LNCaP clone FGC (cell line): ENCODE data around the gene TRAF1.

ENCODE experiments used
- DNase-seq: peaks from one replicate; pipeline ENCODE4 v3.0.0-alpha.2; 2011; ENCODE audit warnings: low read depth
- H3K4me3 ChIP-seq: 2 replicates; pipeline ENCODE4 v1.5.1; 2011; ENCODE audit warnings: mild to moderate bottlenecking, low read depth, low read length, control low read depth
- TF ChIP-seq, protein P1 (sequence below): IDR thresholded peaks from 2 replicates; pipeline ENCODE4 v1.5.1; 2012; ENCODE audit warnings: mild to moderate bottlenecking; ENCODE audit not compliant: control insufficient read depth, insufficient read depth; ENCODE audit errors: extremely low read depth

Gene TRAF1

GRCh38 chr9:120868676-120869359 is 57.8 kb downstream of the TRAF1 start:
- peak; percentile 93 for DNase-seq
- TF ChIP-seq, protein P1, sequence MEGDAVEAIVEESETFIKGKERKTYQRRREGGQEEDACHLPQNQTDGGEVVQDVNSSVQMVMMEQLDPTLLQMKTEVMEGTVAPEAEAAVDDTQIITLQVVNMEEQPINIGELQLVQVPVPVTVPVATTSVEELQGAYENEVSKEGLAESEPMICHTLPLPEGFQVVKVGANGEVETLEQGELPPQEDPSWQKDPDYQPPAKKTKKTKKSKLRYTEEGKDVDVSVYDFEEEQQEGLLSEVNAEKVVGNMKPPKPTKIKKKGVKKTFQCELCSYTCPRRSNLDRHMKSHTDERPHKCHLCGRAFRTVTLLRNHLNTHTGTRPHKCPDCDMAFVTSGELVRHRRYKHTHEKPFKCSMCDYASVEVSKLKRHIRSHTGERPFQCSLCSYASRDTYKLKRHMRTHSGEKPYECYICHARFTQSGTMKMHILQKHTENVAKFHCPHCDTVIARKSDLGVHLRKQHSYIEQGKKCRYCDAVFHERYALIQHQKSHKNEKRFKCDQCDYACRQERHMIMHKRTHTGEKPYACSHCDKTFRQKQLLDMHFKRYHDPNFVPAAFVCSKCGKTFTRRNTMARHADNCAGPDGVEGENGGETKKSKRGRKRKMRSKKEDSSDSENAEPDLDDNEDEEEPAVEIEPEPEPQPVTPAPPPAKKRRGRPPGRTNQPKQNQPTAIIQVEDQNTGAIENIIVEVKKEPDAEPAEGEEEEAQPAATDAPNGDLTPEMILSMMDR = peak; percentile 63

DNA sequence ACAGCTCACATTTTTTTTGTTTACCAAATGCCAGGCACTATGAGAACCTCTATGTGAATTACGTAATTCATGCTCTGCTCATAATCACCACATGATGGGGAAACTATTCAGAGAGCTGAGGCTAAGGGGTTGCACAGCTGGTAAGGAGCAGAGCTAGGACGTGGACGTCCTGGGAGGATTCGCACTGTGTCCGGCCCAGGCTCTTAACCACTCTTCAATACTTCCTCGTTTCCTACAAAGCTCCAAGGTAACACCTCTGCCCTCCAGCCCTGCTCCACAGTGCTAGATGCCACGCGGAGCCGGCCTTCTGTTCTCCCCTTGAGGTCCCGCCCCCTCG is 58.3 kb downstream of the TRAF1 start:
- TF ChIP-seq, protein P1 = no peak

More at GRCh38 chr9:120868676-120869359, 57.8 kb downstream of the TRAF1 start:
- peak overlapping the region; percentile 54 for H3K4me3 ChIP-seq

GRCh38 chr9:120867676-120868338 is 58.8 kb downstream of the TRAF1 start:
- no peak for DNase-seq
- peak overlapping the region; percentile 28 for H3K4me3 ChIP-seq
- TF ChIP-seq, protein P1 = no peak

More for the DNA sequence above, 58.3 kb downstream of the TRAF1 start:
- H3K4me3 ChIP-seq = peak overlapping the region; percentile 28
- DNase-seq = no peak

- H3K4me3 ChIP-seq = no peak overlapping the region
- no peak for DNase-seq
- TF ChIP-seq, protein P1 = no peak
These were observed 59.9 kb downstream of the TRAF1 start for GRCh38 chr9:120866651-120867050.

GRCh38 chr9:120865809-120866208 is 60.8 kb downstream of the TRAF1 start:
- no peak for DNase-seq
- H3K4me3 ChIP-seq = no peak overlapping the region
- TF ChIP-seq, protein P1 = no peak

GRCh38 chr9:120865176-120865575 is 61.4 kb downstream of the TRAF1 start:
- H3K4me3 ChIP-seq = no peak overlapping the region
- TF ChIP-seq, protein P1 = no peak
- DNase-seq = no peak
